Gastroesophageal sphincter (tissue), 4 donors: Measurements from ENCODE around the gene PPP3CA. TPM values are rescaled to one million over a fixed set of nuclear protein-coding genes. Genes with fewer than 3 reads are reported as not detected.

Experiments used
- ATAC-seq: fragments of 150-250 bp; one replicate; pipeline ENCODE4 v1.9.1; 2016; ENCODE audit warnings: mild to moderate bottlenecking, moderate library complexity
- H3K27ac ChIP-seq, 4 donors: fragments of 200-600 bp; sonication (generic) in 3 of 4; 1 replicate in 3 of 4; 2 replicates in 1 of 4; pipeline ENCODE4 v1.5.1; 2016 to 2019
- H3K27me3 ChIP-seq: fragments of 200-600 bp; sonication (generic); one replicate; pipeline ENCODE4 v1.5.1; 2019
- H3K36me3 ChIP-seq, 2 donors: fragments of 200-600 bp; sonication (generic); one replicate each; pipeline ENCODE4 v1.5.1; 2019; ENCODE audit warnings: control low read depth in 1 of 2
- H3K4me1 ChIP-seq, 3 donors: fragments of 200-600 bp; sonication (generic); 1 replicate in 2 of 3; 2 replicates in 1 of 3; pipeline ENCODE4 v1.5.1; 2016 to 2019; ENCODE audit warnings: control low read depth in 2 of 3
- H3K4me3 ChIP-seq, 2 donors: fragments of 200-600 bp; sonication (generic); one replicate each; pipeline ENCODE4 v1.5.1; 2019; ENCODE audit warnings: mild to moderate bottlenecking in 1 of 2, moderate library complexity in 1 of 2
- H3K9me3 ChIP-seq, 3 donors: fragments of 200-600 bp; sonication (generic); one replicate each; pipeline ENCODE4 v1.5.1; 2017 to 2019; ENCODE audit warnings: control low read depth in 2 of 3
- EP300 ChIP-seq: sonication (generic); formaldehyde crosslinking; IDR thresholded peaks from one replicate; pipeline ENCODE4 v1.6.1; 2017; ENCODE audit warnings: antibody characterized with exemption, mild to moderate bottlenecking
- POLR2A ChIP-seq, 2 donors: fragments of 450-650 bp; IDR thresholded peaks; one replicate each; pipeline ENCODE4 v1.6.1; 2017; ENCODE audit warnings: antibody characterized with exemption in 2 of 2, mild to moderate bottlenecking in 2 of 2, moderate library complexity in 1 of 2
- POLR2AphosphoS5 ChIP-seq: sonication (generic); formaldehyde crosslinking; IDR thresholded peaks from one replicate; pipeline ENCODE4 v1.6.1; 2017; ENCODE audit warnings: antibody characterized with exemption
- WGBS, 2 donors: methylation state at CpG; one replicate each; pipeline ENCODE4 v1.1.5; 2018; ENCODE audit warnings: low coverage in 1 of 2; 5-methylcytosine and 5-hydroxymethylcytosine counted together
- total RNA-seq, 4 donors: library from RNA; depleted of rRNA; stranded (reverse); fragments of >200 nt; gene quantifications; one replicate each; pipeline ENCODE4 v1.1.0, GENCODE V29; 2016
- TF ChIP-seq, protein P1 (sequence below), 4 experiments: fragments of 200-600 bp in 2 of 4; fragments of 450-650 bp in 2 of 4; sonication (generic) in 1 of 4; IDR thresholded peaks; one replicate each; pipeline ENCODE4 v1.5.1; 2017 to 2019; ENCODE audit warnings: antibody characterized with exemption in 4 of 4, mild to moderate bottlenecking in 2 of 4, moderate library complexity in 2 of 4

PPP3CA gene
- total RNA-seq, 4 donors from 2014 or later: 21.1 to 29.2 (median 24.8) TPM

DNA sequence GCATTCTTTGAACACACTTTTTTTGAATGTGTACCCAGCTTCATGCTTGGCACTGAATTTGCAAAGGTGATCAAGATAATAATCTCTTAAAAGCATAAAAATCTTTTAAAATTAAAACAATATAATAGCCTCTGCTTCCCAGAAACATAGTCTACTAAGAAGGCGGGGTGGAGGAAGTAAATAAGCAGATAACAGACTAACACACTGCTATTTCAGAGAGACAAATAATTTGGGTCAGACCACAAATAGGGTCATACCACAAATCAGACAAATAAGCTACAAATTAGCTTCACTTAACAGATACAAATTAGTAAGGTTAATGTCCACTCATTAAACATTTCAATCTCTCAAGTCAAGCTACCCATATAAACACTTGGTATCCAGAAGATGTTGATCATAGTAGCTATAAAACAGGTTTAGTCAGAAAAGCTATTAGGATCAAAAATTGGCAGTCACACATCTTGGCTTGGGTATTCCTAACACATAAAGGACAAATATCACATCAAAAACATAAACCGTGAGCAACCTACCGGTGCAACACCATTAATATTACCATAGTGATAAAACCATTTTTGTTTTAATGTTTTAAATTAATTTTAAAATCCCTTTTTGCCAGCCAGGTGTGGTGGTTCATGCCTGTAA, 47.3 kb downstream of the PPP3CA start:
- Histone ChIP-seq H3K36me3 (no peaks in the 10 kb centered on the region), H3K4me1 (peaks cover 0 to 20% (median 0%) of the 10 kb centered on the region in 3 donors), H3K4me3 (no peak overlapping the region), H3K27me3 (no peaks in the 10 kb centered on the region), H3K27ac (no peak overlapping the region), H3K9me3 (no peaks in the 10 kb centered on the region)
- no peak for TF ChIP-seq EP300
- TF ChIP-seq POLR2AphosphoS5: no peak
- no peak for TF ChIP-seq POLR2A (IDR thresholded peaks at IDR 0.05)
- TF ChIP-seq, protein P1, sequence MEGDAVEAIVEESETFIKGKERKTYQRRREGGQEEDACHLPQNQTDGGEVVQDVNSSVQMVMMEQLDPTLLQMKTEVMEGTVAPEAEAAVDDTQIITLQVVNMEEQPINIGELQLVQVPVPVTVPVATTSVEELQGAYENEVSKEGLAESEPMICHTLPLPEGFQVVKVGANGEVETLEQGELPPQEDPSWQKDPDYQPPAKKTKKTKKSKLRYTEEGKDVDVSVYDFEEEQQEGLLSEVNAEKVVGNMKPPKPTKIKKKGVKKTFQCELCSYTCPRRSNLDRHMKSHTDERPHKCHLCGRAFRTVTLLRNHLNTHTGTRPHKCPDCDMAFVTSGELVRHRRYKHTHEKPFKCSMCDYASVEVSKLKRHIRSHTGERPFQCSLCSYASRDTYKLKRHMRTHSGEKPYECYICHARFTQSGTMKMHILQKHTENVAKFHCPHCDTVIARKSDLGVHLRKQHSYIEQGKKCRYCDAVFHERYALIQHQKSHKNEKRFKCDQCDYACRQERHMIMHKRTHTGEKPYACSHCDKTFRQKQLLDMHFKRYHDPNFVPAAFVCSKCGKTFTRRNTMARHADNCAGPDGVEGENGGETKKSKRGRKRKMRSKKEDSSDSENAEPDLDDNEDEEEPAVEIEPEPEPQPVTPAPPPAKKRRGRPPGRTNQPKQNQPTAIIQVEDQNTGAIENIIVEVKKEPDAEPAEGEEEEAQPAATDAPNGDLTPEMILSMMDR (IDR thresholded peaks at IDR 0.05): no peak
- 73 to 79% methylated on average over 3 of the region's 3 CpGs for WGBS, 2 donors
- ATAC-seq: no peak

DNA sequence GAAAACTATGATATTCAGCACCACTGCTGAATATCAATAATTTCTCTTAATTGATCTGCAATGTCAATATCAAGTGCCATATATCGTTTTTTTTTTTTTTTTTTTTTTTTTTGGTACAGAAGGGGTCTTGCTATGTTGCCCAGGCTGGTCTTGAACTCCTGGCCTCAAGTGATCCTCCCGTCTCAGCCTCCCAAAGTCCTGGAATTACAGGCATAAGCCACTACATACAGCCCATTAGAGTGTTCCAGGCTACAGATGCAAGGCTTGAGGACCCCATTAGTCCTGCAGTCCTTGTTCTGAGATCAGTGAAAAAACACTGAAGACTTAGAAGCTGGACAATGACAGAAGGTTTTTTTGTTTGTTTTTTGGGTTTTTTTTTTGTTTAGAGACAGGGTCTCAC, 48.3 kb downstream of the PPP3CA start:
- Histone ChIP-seq H3K27me3 (no peaks in the 10 kb centered on the region), H3K4me3 (no peak overlapping the region), H3K27ac (no peak overlapping the region), H3K4me1 (peaks cover 0 to 13% (median 0%) of the 10 kb centered on the region in 3 donors), H3K9me3 (no peaks in the 10 kb centered on the region), H3K36me3 (no peaks in the 10 kb centered on the region)
- 82 to 100% methylated on average over 1 of the region's 2 CpGs for WGBS, 2 donors
- TF ChIP-seq POLR2A (IDR thresholded peaks at IDR 0.05) (no peak), POLR2AphosphoS5 (no peak), EP300 (no peak)
- TF ChIP-seq, protein P1 (IDR thresholded peaks at IDR 0.05): no peak
- ATAC-seq: no peak

DNA sequence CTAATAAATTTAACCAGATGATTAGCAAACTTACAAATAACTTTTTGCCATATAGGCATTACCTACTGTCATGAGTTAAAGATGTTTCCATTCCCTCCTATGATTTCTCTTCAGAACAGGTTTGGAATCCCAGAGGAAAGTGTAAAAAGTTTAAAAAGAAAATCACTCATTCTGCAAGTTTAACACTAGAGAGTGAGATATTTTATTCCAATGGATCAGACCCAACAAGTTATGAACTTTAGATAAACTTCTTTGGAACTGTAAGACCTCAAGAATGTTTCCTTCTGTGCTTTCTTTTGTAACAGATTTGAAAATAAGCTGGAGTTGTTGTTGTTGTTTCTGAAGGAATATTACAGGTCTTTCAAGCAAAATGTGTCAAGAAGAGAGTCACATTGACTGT, 51.6 kb downstream of the PPP3CA start:
- Histone ChIP-seq H3K4me1 (peaks cover 0 to 22% (median 4%) of the 10 kb centered on the region in 3 donors), H3K27me3 (no peaks in the 10 kb centered on the region), H3K4me3 (no peak overlapping the region), H3K36me3 (no peaks in the 10 kb centered on the region), H3K27ac (no peak overlapping the region), H3K9me3 (no peaks in the 10 kb centered on the region)
- TF ChIP-seq POLR2AphosphoS5: no peak
- no peak for TF ChIP-seq EP300
- ATAC-seq: no peak

DNA sequence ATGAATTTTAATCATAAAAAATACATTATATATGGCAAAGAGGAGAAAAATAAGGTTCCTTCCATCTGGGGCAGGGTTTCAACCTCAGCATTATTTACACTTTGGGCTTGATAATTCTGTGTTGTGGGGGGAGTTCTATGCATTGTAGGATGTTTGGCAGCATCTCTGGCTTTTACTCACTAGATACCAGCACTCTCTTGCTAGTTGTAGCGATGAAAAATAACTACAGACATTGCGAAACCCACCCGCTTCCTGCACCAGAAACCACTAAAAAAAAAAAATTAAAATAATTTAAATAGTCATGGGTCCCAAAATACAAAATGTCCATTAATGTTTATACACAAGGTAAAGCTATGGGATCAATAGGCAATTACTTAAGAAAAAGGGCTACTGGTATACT, 52.7 kb downstream of the PPP3CA start:
- TF ChIP-seq, protein P1 (IDR thresholded peaks at IDR 0.05): no peak
- TF ChIP-seq POLR2AphosphoS5: no peak
- TF ChIP-seq EP300: no peak
- TF ChIP-seq POLR2A (IDR thresholded peaks at IDR 0.05): no peak
- H3K4me3 ChIP-seq: no peak overlapping the region
- peaks cover 0 to 19% (median 4%) of the 10 kb centered on the region in 3 donors for H3K4me1 ChIP-seq
- H3K27me3 ChIP-seq: no peaks in the 10 kb centered on the region
- no peak for ATAC-seq
- H3K36me3 ChIP-seq: no peaks in the 10 kb centered on the region
- WGBS, 2 donors: 95 to 100% methylated on average over 2 to 3 of the region's 3 CpGs
- no peaks in the 10 kb centered on the region for H3K9me3 ChIP-seq
- H3K27ac ChIP-seq: no peak overlapping the region

DNA sequence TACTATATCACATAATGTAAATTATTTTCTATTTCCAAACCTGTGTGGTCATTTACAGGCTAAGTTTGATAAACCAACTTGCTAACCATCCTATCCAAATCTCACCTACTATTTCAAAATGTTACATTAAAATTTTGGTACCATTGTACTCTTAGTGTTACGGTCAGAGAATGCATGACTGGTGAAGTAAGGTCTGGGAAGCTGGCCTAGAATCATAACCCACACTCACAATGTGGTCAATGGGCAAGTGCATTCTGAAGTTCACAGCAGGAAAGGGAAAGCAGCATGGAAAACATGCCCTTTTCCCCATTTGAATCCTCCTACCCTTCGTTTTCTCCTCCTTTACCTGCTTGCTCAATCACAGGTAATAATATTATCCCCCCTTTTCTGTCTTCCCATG, 54.4 kb downstream of the PPP3CA start:
- no peak for TF ChIP-seq POLR2A (IDR thresholded peaks at IDR 0.05)
- H3K4me1 ChIP-seq: peaks cover 0 to 36% (median 4%) of the 10 kb centered on the region in 3 donors
- H3K27ac ChIP-seq: no peak overlapping the region
- H3K4me3 ChIP-seq: no peak overlapping the region
- no peak for ATAC-seq
- no peaks in the 10 kb centered on the region for H3K36me3 ChIP-seq
- no peaks in the 10 kb centered on the region for H3K9me3 ChIP-seq
- WGBS, 2 donors: 92 to 100% methylated on average over 2 of the region's 2 CpGs
- H3K27me3 ChIP-seq: no peaks in the 10 kb centered on the region

DNA sequence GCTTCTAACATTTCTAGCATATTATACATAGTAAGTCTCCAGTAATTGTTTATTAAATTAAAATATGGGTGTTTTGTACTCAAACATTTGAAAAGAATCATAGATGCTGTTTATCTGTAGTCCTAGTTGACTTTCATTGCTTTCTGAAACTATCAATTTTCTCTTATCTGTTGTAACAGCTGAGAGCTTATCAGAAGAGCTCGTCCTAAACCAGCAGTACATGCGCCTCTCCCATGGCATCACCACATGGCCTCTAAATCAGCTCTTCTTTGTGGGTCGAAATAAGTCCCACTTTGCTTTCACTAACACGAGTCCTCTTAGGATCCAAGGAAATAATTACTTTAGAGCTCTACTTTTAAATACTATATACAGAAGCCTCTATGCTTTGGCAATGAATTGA, 55.1 kb downstream of the PPP3CA start:
- Histone ChIP-seq H3K9me3 (no peaks in the 10 kb centered on the region), H3K27me3 (no peaks in the 10 kb centered on the region), H3K36me3 (no peaks in the 10 kb centered on the region), H3K27ac (no peak overlapping the region), H3K4me3 (no peak overlapping the region), H3K4me1 (peaks cover 0 to 43% (median 8%) of the 10 kb centered on the region in 3 donors)
- no peak for ATAC-seq
- 94% methylated on average over 4 of the region's 4 CpGs for WGBS, 2 donors
- TF ChIP-seq, protein P1 (IDR thresholded peaks at IDR 0.05): no peak
- TF ChIP-seq EP300: no peak
- no peak for TF ChIP-seq POLR2AphosphoS5
